ENCODE results near the gene RAB41.
A peak's percentile ranks its signal among the peaks of the same experiment; 100 is the strongest.

The RAB41 gene

DNA sequence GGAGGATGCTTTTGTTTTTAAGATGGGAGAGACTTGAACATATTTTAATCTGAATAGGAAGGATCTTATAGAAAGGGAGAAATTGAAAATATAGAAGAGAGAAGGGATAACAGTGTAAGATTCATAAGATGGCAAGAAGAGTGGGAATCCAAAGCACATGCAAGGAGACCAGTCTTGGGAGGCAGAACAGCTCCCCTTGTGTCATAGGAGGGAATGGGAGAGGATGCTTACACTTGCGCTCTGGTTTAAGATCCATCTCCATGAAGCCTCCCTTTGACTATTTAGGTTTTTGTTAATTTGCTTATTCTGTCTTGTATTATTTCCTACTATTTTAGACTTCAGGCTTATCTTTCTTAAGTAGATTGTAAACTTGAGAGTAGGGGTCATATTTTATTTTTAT is 50.6 kb downstream of the RAB41 start:
- TF ChIP-seq ZFX (IDR thresholded peaks at IDR 0.05) = no peak
- TF ChIP-seq, protein P1, sequence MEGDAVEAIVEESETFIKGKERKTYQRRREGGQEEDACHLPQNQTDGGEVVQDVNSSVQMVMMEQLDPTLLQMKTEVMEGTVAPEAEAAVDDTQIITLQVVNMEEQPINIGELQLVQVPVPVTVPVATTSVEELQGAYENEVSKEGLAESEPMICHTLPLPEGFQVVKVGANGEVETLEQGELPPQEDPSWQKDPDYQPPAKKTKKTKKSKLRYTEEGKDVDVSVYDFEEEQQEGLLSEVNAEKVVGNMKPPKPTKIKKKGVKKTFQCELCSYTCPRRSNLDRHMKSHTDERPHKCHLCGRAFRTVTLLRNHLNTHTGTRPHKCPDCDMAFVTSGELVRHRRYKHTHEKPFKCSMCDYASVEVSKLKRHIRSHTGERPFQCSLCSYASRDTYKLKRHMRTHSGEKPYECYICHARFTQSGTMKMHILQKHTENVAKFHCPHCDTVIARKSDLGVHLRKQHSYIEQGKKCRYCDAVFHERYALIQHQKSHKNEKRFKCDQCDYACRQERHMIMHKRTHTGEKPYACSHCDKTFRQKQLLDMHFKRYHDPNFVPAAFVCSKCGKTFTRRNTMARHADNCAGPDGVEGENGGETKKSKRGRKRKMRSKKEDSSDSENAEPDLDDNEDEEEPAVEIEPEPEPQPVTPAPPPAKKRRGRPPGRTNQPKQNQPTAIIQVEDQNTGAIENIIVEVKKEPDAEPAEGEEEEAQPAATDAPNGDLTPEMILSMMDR (conservative IDR thresholded peaks at IDR 0.05) = peak; percentile 2; the same call in 1 of the 2 replicates

More for the DNA sequence above, 50.6 kb downstream of the RAB41 start:
- no peak overlapping the region for H3K27ac ChIP-seq

Data from C4-2B (cell line).